ENCODE results near the gene HMGN2. TPM values are rescaled to one million over a fixed set of nuclear protein-coding genes. Genes with fewer than 3 reads are reported as not detected.

HMGN2 gene
- total RNA-seq, 6 experiments from 2014 or later: 440 to 699 (median 668) TPM

DNA sequence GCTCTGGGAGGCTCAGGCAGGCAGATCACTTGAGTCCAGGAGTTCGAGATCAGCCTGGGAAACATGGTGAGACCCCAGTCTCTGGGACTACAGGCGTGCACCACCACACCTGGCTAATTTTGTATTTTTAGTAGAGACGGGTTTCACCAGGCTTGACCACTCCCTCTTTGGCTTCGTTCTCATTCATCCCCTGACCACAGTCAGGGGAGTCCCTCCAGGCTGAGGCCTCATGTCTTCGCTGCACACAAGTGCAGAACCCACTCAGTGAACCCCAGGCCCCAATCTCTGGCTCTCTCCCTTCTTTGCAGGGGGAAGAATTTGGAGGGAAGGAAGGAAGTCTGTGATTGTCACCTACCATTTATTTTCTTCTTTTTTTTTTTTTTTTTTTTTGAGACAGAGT lies 48.1 kb downstream of the HMGN2 start:
- H3K4me1 Mint-ChIP-seq (ENCODE audit: low read depth): no peaks in the 10 kb centered on the region
- DNase-seq: no peak
- H3K27me3 Mint-ChIP-seq (ENCODE audit: insufficient read depth): peaks cover 27% of the 10 kb centered on the region
- no peak for TF ChIP-seq CTCF (IDR thresholded peaks at IDR 0.05)
- H3K27ac Mint-ChIP-seq: no peak overlapping the region
- H3K9me3 Mint-ChIP-seq: no peaks in the 10 kb centered on the region
- H3K4me3 Mint-ChIP-seq: no peak overlapping the region
- H3K36me3 Mint-ChIP-seq (ENCODE audit: low read depth): no peaks in the 10 kb centered on the region

GRCh38 chr1:26521669-26522030 lies 49.4 kb downstream of the HMGN2 start:
- Mint-ChIP-seq H3K27me3 (ENCODE audit: insufficient read depth) (peaks cover 27% of the 10 kb centered on the region), H3K27ac (no peak overlapping the region), H3K4me1 (ENCODE audit: low read depth) (no peaks in the 10 kb centered on the region), H3K4me3 (no peak overlapping the region), H3K36me3 (ENCODE audit: low read depth) (no peaks in the 10 kb centered on the region), H3K9me3 (no peaks in the 10 kb centered on the region)
- DNase-seq: no peak
- TF ChIP-seq CTCF (IDR thresholded peaks at IDR 0.05): no peak

DNA sequence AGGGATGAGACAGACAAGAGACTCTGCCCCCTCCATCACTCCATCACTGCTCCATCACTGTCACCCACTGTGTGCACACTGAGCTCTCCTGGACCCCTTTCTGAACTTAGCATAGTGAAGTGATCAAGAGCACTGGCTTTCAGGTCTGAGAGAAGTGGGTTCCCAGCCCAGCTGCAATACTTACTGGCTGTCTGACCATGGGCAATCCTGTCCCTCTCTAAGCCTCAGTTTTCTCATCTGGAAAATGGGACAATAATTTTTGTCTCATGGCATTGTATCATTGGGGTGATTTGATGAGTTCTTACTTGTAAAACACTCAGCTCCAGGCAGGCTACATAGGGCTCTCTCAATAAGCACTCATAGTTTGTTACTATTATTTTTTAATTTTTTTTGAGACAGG lies 49.8 kb downstream of the HMGN2 start:
- H3K4me3 Mint-ChIP-seq: no peak overlapping the region
- no peak for TF ChIP-seq CTCF (IDR thresholded peaks at IDR 0.05)
- no peaks in the 10 kb centered on the region for H3K4me1 Mint-ChIP-seq (ENCODE audit: low read depth)
- DNase-seq: no peak
- H3K27me3 Mint-ChIP-seq (ENCODE audit: insufficient read depth): peaks cover 27% of the 10 kb centered on the region
- H3K9me3 Mint-ChIP-seq: no peaks in the 10 kb centered on the region
- no peaks in the 10 kb centered on the region for H3K36me3 Mint-ChIP-seq (ENCODE audit: low read depth)
- no peak overlapping the region for H3K27ac Mint-ChIP-seq

DNA sequence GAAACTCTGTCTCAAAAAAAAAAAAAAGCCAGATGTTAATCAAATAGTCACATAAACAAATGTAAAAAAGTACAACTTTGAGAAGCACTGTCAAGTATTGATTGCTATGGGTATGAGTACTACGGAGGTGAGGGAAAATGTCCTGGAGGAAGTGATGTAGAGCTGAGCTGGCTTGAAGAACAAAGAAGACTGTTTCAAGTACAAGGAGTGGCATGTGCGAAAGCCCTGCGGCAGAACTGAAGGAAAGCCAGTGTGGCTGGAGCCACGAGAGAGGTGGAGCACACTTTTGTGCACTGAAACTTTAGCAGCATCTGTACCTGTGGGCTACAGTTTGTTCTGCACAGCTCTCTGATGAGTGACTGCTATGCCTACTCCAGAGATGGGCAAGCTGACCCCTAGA lies 51.9 kb downstream of the HMGN2 start:
- TF ChIP-seq CTCF (IDR thresholded peaks at IDR 0.05): no peak
- DNase-seq: no peak
- Mint-ChIP-seq H3K4me3 (no peak overlapping the region), H3K27me3 (ENCODE audit: insufficient read depth) (peaks cover 25% of the 10 kb centered on the region), H3K27ac (no peak overlapping the region), H3K9me3 (no peaks in the 10 kb centered on the region), H3K36me3 (ENCODE audit: low read depth) (no peaks in the 10 kb centered on the region), H3K4me1 (ENCODE audit: low read depth) (peaks cover 2% of the 10 kb centered on the region; the same call in 1 of the 2 replicates)

Other genes with a start within 250 kb of the HMGN2 start
- 1 to 10 TPM; 4.9 to 8.6 (median 8.4) TPM for gene CEP85, start 238.2 kb upstream of the HMGN2 start, total RNA-seq (2021; fragmentation: NEBNext Ultra II Directional; extraction: Animal tissue kit (Norgen Biotek cat#: 25700))
- 100 to 1,000 TPM; 731 to 914 (median 779) TPM for gene SH3BGRL3, start 192.4 kb upstream of the HMGN2 start, total RNA-seq (2021; fragmentation: NEBNext Ultra II Directional; extraction: Animal tissue kit (Norgen Biotek cat#: 25700))
- gene UBXN11, start 165.8 kb upstream of the HMGN2 start, total RNA-seq (2021; fragmentation: NEBNext Ultra II Directional; extraction: Animal tissue kit (Norgen Biotek cat#: 25700)): 10 to 100 TPM in 4 of 6 experiments, 1 to 10 TPM in 2; 9.5 to 11.9 (median 10.5) TPM
- gene CD52, start 154.5 kb upstream of the HMGN2 start, total RNA-seq (2021; fragmentation: NEBNext Ultra II Directional; extraction: Animal tissue kit (Norgen Biotek cat#: 25700)): not detected
- gene CRYBG2, start 118.3 kb upstream of the HMGN2 start, total RNA-seq (2021; fragmentation: NEBNext Ultra II Directional; extraction: Animal tissue kit (Norgen Biotek cat#: 25700)): not detected
- not detected for gene ZNF683, start 99.7 kb upstream of the HMGN2 start, total RNA-seq (2021; fragmentation: NEBNext Ultra II Directional; extraction: Animal tissue kit (Norgen Biotek cat#: 25700))
- gene LIN28A, start 61.6 kb upstream of the HMGN2 start, total RNA-seq (2021; fragmentation: NEBNext Ultra II Directional; extraction: Animal tissue kit (Norgen Biotek cat#: 25700)): not detected
- 10 to 100 TPM; 68.3 to 76.1 (median 70.8) TPM for gene DHDDS, start 40.1 kb upstream of the HMGN2 start, total RNA-seq (2021; fragmentation: NEBNext Ultra II Directional; extraction: Animal tissue kit (Norgen Biotek cat#: 25700))
- 1 to 10 TPM; 1.5 to 2.6 (median 1.7) TPM for gene RPS6KA1, start 57.3 kb downstream of the HMGN2 start, total RNA-seq (2021; fragmentation: NEBNext Ultra II Directional; extraction: Animal tissue kit (Norgen Biotek cat#: 25700))
- gene ARID1A, start 223.6 kb downstream of the HMGN2 start, total RNA-seq (2021; fragmentation: NEBNext Ultra II Directional; extraction: Animal tissue kit (Norgen Biotek cat#: 25700)): 10 to 100 TPM; 46.1 to 51.2 (median 49.2) TPM

All from HFFc6 (cell line).